ENCODE results near the gene FMN2.

GRCh38 chr1:240046000-240046399, 45.7 kb upstream of the FMN2 start:
- TF ChIP-seq CTCF (conservative IDR thresholded peaks at IDR 0.05), result no peak
- TF ChIP-seq ZFX (IDR thresholded peaks at IDR 0.05), result no peak
